Measurements from ENCODE around the gene SCD5.

DNA sequence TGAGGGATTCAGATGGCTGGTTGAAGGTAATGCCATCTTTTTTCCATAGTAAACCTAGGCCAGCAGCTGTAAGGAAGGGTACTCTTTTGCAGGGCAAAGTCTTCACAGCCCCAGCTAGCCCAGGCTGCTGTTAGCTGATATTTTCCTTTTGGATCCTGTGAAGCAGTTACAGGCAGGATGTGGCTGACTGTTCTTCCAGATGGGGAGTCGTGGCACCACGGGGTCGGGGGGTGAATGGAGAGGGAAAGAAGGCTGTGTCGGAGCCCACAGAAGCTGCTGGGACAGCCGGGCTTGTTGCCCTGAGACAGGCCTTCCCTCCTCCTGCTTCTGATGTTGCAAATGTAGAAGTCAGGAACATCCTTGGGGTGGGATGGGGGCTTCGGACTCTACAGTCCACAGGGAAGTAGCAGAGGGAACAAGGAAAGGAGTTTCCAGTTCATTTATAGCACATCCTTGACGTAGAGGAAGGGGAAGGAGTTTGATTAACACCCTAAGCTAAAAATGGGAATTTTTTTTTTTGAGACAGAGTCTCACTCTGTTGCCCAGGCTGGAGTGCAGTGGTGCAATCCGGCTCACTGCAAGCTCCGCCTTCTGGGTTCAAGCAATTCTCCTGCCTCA, 172.2 kb downstream of the SCD5 start:
- TF ChIP-seq, protein P1, sequence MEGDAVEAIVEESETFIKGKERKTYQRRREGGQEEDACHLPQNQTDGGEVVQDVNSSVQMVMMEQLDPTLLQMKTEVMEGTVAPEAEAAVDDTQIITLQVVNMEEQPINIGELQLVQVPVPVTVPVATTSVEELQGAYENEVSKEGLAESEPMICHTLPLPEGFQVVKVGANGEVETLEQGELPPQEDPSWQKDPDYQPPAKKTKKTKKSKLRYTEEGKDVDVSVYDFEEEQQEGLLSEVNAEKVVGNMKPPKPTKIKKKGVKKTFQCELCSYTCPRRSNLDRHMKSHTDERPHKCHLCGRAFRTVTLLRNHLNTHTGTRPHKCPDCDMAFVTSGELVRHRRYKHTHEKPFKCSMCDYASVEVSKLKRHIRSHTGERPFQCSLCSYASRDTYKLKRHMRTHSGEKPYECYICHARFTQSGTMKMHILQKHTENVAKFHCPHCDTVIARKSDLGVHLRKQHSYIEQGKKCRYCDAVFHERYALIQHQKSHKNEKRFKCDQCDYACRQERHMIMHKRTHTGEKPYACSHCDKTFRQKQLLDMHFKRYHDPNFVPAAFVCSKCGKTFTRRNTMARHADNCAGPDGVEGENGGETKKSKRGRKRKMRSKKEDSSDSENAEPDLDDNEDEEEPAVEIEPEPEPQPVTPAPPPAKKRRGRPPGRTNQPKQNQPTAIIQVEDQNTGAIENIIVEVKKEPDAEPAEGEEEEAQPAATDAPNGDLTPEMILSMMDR (IDR thresholded peaks at IDR 0.05), result no peak
- TF ChIP-seq POLR2A (IDR thresholded peaks at IDR 0.05) (no peak), EP300 (IDR thresholded peaks at IDR 0.05) (no peak)

All from tibial nerve (tissue), 4 donors.